ENCODE measurements around the gene PROM1.

DNA sequence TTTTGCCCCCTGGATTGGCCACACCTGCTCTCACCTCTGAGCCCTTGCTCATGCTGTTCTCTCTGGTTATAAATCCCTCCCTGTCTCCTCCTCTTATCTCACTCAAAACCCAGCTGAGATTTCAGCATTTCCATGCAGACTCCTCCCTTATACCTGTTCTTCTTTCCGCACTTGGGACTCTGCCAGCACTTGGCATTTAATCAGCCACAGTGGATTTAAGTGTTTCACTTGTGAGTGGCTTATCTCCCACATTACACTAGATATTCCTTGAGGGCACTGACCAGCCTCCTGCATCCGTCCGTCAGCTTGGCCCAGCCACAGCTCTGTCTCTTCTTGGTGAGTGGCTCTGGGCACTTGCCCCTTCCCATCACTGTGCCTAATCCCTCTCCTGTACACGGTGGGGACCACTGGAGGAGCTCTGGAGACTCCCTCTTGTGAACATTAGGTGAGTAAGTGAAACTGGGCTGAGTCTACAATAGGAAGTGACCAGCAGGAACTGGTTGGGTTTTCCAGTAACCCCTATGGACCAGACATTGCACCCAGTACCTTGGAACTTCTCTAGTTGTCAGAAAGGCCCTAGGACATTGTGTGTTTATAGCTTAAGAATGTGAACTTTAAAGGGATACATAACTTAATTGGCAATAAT, 165.2 kb downstream of the PROM1 start:
- TF ChIP-seq, protein P1, sequence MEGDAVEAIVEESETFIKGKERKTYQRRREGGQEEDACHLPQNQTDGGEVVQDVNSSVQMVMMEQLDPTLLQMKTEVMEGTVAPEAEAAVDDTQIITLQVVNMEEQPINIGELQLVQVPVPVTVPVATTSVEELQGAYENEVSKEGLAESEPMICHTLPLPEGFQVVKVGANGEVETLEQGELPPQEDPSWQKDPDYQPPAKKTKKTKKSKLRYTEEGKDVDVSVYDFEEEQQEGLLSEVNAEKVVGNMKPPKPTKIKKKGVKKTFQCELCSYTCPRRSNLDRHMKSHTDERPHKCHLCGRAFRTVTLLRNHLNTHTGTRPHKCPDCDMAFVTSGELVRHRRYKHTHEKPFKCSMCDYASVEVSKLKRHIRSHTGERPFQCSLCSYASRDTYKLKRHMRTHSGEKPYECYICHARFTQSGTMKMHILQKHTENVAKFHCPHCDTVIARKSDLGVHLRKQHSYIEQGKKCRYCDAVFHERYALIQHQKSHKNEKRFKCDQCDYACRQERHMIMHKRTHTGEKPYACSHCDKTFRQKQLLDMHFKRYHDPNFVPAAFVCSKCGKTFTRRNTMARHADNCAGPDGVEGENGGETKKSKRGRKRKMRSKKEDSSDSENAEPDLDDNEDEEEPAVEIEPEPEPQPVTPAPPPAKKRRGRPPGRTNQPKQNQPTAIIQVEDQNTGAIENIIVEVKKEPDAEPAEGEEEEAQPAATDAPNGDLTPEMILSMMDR (IDR thresholded peaks at IDR 0.05; ENCODE audit: low read length) = no peak
- no peak for TF ChIP-seq EZH2 (optimal IDR thresholded peaks at IDR 0.05; ENCODE audit: low read depth, low read length)
- no peak for TF ChIP-seq EZH2phosphoT487 (IDR thresholded peaks at IDR 0.05; ENCODE audit: low read length)
